AG20443 (cell line): ENCODE results near the gene ADGB.
"Not testable (repeated sequence)": the region's sequence is repeated elsewhere in the genome, so short reads cannot be mapped to it uniquely, and the experiment has no call there.

ENCODE experiments used
- DNase-seq: peaks from one replicate; pipeline ENCODE4 v3.0.0; 2012; ENCODE audit warnings: low spot score, mixed read lengths

The ADGB gene

DNA sequence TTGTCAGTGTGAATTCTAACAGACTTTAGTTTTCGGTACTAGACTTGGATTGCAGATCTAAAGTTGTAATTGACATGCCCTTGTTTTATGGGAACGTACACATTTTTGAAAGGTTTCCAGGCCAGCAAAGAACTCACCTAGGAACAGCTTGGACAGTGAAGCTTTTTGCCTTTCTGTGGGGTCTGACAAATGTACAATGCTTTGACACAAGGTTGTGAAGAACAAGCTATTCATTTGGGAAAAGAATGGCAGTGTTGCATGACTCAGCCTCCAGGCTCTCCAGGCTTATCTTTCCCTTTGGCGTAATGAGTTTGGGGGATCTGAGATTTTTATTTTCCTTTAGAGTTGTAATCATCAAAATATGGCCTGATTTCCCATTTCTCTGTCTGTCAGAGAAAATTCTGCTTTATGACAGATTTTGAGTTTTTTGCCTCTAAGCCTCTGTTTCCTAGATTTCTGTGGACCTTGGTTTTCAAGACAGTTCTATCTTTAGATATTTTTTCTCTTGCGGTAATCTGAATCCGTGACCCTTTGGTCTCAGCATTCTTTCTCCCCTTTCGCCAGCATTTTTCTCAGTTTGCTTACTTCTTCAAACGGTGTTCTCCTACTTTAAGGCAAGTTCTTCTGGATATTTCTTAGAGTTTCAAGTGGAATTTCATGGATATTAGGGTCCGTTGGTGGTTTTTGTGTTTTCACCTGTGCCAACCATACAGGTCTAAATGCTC lies 221.0 kb downstream of the ADGB start:
- no peak for DNase-seq

DNA sequence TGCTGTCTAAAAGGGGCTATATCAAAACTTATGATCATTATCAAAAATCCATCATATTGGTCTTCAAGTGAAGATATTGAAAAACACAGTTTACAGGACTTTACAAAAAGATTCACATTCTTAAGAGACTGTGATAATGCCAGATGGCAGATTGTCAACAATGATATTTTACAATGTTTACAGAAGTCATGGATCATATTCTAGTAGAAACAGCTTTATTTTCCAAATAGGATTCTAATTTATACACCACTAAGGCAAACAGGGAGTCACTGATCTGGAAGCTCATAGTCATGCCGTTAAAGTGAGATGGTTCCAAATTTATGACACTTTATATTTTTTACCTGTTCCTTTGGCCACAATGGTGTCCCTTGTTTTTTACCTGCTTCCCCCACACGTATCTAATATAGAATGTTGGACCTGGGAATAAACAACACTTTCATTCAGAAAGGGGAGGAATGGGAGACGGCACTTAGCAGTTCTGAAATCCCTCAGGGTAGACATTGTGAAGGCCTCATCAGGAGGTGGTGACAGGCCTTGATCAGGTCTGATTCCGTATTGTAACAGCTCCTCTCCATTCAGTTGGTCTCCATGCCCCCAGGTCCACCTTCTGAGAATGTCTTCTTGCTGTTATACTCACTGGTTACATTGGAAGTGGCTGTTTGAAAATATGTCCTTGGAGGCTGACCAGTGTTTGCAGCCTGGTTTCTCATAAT lies 228.6 kb downstream of the ADGB start:
- DNase-seq = no peak

DNA sequence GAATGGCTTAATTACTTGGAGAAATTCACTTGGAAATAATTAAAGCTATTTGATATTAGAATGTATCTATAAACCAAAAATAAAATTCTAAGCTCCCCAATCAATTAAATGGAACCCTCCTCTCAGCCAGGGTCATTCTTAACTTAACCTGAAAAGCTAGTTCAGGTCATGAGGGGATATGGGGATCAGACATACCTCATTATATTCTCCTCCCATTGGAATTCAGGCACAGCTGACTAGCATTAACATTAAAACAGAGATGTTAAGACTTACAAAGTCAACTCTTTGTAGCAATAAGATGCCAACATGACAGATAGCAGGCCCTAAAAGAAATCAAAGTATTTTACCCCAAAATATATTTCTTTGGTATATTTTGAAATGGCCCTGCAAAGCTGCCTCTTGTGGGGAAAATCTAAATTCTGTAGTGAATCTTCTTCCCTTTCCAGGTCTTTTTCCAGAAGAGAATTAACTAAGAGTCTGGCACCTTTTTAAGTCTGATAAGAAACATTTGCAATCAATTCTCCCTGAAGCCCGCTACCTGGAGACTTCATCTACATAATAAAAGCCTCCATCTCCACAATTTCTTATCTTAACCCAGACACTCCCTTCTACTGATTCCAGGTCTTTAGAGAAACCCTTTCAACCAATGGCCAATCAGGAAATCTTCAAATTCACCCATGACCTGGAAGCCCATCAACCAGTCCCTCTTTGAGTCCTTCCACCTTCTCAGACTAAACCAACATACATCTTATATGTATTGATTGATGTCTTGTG lies 231.2 kb downstream of the ADGB start:
- no peak for DNase-seq

DNA sequence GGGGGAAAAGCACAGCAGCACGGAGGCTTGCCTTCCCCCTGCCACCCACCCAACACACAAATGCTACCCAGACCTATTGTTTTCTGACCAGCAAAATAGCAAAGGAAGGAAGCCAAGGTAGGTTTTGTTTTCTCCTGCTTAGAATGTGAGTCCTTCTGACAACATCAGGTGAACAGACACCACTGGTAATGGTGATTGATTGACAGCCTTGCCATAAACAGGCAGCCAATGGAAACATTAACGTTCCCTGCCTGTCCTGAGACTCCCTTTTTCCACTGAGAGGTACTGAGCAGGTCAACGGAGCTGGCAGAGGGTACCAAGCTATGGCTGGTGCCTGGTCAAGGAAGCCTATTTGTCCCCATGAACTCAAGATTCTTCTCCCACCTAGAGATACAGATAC lies 234.4 kb downstream of the ADGB start:
- DNase-seq = no peak

DNA sequence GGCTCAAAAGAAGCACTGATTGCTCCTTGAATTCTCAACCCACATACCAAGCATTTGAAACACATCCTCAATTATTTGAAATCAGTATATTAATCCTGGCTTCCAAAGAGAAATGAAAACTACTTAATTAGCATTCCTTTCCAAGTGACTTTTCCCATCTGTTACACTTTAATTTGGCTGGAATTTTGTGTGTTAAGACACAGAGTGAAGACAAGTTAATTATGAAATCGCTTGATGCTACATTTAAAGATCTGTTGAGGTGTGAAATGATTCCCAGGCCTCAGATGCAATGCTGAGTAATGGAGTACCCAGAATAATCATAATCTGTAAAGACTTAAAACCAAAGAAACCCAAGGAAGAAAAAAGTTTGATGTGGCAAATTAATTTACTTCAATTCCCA lies 241.4 kb downstream of the ADGB start:
- no peak for DNase-seq

DNA sequence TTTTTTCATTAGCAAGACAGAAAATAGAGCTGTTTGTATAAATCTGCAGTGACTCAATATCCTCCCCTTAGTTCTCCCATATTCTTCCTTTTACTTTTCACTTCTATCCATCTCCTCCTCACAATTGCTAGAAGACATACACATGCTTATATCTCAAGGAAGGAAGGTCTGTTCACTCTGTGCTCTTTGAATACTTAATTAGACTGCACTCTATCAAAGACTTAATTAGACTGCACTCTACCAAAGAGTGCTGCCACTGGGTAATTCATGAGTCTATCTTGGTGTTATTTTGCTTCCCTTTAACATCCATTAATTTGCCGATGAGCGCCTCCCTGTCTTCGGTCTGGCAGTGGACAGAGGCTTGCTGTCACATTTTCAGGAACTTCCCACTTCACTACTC lies 241.9 kb downstream of the ADGB start:
- DNase-seq = no peak

DNA sequence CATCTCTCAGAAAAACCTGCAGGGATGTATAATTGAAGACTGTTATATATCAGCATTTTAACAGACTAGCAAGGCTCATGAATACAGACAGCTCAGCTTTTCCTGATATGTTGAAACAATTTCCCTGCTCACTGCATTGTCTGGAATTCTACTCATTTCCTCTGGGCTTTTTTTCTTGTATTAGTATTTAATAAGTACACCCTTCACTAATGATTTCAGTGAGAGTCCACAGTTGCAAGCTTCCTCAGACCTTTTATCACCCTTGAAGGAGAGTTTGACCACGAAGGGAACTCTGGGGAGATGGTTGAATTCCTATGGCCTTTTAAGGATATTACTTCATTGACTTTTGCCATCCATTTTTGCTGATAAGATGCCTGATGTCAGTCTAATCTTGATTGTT lies 248.7 kb downstream of the ADGB start:
- no peak for DNase-seq

DNA sequence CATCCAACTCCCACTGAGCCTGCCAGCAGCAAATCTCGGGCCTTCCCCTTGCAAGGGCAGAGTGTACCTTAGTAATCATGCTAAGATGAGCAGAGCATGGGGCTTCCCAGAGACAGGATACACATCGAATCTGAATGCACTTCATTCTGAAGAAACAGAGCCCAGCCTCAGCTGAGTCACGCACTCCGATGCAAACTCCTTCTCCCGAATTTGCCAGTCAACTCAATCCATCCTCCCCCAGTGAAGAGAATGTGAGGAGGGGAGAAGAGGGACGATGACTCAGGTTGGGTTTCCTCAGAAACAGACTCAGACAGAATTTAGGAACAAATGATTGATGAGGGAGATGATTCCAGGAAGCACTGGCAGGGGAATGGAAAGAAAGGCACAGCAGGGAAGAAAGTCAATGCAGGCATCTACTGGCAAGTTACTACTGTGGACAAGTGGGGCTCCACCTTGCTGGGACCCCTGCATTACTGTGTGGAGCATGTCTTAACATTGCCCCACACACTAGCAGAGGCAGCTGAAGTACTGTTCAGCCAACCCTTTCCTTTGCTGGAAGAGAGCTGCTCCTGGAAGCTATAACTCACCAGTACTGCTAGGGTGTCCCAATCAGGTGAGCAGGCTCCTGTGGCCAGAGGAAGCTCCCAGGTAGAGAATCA lies 251.6 kb downstream of the ADGB start:
- peak; percentile 35 for DNase-seq

DNA sequence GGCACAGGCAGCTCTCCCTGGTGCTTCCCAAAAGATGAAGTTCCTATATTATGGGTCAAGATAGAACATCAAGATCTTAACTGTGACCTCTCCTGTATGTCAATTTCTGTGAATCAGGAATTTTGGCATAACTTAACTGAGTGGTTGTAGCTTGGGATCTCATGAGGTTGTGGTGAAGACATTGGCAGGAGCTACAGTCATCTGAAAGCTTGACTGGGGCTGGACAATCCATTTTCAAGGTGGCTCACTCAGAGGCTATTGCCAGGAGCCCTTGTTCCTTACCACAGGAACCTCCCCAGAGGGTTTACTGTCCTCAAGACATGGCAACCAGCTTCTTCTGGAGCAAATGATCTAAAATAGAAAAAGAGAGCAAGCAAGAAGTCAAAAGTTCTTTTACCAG lies 252.2 kb downstream of the ADGB start:
- no peak for DNase-seq

DNA sequence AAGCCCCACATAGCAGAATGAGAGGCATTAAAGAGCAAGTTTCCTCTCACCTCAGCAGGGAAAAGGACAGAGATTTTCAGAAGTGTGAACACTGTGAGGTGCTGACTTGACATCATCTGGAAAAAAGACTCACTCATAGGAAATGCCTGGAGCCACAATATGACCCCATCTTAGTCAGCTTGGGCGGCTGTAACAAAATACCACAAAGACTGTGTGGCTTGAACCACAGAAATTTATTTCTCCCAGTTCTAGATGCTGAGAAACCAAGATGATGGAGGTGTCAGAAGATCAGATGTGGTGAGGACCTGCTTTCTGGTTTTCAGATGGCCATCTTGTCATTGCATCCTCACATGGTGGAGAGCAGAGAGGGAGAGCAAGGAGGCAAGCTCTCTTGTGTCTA lies 253.1 kb downstream of the ADGB start:
- peak; percentile 73 for DNase-seq

DNA sequence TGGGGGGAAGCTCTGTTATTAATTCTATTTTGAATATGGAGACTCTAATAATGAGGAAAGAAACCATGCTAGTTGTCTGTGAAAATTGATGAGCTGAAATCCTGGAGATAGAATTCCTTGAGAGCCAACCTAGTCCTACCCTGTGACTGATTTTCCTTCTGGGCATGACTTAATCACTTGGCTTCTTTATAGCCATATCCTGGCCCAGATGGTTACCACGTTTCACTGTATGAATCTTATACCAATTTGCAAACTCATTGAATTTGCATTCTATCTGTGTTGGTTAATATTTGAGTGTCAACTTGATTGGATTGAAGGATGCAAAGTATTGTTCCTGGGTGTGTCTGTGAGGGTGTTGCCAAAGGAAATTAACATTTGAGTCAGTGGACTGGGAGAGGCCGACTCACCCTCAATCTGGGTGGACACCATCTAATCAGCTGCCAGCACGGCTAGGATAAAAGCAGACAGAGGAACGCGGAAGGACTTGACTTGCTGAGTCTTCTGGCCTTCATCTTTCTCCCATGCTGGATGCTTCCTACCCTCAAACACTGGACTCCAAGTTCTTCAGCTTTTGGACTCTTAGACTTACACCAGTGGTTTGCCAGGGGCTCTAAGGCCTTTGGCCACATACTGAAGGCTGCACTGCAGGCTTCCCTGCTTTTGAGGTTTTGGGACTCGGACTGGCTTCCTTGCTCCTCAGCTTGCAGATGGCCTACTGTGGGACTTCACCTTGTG lies 255.9 kb downstream of the ADGB start:
- DNase-seq = not testable (repeated sequence)

DNA sequence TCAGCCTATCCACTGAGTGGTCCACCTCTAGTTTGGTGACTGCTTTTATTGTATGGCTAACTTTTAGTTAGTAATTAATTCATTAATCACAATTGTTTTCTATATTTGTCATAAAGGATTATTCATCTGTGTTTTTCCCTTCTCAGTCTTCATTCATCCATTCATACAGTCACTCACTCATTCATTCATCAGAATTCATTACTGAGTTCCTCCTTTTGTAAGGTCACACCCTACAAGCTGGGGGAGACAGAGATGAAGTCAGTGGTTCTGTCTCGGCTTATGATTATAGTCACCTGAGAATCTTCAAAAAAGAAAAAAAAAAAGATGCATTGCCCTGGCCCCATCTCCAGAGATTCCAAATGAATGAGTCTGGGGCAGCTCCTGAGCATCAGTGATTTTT lies 257.1 kb downstream of the ADGB start:
- DNase-seq = no peak

DNA sequence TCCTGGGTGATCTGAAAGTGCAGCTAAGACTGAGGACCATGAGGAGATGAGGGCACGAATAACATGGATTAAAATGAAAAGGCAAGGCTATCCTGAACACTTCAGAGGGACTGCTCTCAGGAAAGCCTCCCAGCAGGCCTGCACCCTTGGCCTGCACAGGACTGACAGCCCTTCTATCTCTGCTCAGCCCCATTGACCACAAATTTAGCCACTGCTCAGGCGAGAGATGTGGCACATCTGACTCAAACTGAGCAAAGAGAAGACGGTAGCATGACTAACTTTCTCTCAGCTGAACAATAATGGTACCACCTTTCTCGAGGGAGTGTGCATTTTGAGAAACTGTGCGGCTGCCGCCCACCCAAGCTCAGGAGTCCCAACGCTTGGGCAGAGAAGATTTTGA lies 257.5 kb downstream of the ADGB start:
- DNase-seq = no peak

DNA sequence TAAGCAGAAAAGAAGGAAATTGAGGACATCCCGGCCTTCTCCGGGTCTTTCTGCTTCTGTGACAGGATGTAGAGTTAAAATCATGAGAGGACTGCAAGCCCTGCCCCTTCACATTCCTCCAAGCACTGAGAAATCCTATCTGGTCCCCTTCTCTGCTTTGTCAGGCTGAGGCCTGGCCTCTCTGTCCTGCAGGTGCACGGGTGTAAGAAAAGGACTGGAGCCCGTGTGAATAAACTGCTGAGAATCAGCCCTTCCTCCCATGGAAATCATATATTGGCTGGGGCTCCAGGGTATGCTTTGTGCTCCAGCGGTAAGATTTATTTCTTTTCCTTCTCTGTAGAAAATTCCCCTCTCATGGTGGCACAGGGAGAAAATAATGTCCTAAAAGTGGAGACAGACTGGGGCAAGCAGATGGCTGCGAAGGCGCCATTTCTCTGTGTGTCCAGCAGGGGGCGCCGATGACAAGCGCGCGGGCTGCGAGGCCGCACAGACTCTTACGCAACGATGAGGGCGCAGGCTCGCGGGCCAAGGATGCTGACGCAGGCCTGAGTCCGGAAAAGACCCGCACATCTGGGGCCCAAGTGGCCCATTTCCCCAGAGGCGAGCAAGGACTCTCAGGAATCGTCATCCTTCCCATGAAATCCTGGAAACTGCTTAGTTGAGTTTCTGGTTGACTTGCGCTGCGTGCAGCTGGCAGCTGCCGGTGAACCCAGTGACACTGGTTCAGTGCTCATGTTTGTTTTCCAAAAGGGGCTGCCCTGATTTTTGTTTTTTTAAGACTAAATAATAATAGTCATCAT lies 258.6 kb downstream of the ADGB start:
- peak; percentile 94 for DNase-seq

DNA sequence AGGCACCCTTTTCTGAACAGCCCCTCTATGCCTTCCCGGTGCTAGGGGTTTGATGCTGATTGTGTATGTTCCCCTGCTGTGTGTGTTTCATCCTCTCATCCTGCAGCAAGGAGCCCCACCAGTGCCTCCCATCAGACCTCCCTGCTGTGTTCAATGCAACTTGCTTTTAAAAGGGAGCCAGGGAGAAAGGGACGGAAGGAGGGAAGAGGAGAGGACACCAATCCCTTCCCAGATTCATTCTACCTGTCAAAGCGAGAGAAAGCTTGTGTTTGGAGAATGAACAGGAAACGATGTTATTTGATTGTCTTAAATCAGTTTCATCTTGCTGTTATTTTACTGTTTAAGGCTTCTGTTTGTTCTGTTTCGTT lies 259.2 kb downstream of the ADGB start:
- DNase-seq = peak; percentile 35

DNA sequence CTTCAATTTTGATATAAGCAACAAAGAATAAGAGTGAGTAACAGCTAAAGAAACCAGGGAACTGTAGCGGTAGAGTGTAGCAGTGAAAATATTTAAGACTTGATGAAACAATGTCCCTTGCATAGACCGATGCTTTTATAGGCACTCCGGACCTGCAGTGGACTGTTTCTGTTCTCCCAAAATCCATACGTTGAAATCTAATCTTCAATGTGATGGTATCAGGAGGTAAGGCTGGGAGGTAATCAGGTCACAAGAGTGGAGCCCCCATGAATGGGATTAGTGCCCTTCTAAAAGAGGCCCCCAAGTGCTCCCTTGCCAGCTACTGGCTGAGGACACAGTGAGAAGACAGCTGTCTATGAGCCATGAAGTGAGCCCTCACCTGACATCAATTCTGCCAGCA lies 260.4 kb downstream of the ADGB start:
- DNase-seq = no peak

DNA sequence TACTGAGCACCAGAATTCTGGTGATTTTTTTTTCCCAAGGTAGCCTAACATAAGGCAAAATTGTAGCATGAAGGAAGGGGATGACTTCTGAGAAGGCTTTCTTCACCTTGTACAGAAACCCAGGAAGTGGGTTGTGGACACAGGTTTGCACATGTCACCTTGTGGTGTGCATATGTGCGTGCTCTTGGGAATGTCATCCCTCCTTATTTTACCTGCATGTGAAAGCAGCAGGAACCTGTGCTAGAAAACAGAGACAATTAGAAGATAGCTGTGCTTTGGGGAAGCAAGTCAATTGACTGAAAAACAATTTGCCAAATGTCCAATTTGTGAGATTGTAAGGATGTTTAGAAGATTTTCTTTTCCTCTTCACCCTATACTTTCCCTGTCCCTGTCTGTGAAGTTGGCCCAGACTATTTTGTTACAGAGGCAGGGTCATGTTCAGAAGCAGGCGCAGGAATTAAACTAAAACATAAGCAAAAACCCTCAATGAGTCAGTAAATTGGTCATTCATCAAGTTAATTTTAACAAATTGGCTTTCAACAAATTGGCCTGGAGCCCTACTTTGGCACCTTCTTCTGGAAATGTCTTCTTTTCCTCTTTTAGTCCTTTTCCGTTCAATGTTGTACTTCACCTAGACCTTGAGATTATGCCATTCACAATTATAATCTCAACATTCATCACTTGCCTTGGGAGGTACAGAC lies 261.2 kb downstream of the ADGB start:
- no peak for DNase-seq

DNA sequence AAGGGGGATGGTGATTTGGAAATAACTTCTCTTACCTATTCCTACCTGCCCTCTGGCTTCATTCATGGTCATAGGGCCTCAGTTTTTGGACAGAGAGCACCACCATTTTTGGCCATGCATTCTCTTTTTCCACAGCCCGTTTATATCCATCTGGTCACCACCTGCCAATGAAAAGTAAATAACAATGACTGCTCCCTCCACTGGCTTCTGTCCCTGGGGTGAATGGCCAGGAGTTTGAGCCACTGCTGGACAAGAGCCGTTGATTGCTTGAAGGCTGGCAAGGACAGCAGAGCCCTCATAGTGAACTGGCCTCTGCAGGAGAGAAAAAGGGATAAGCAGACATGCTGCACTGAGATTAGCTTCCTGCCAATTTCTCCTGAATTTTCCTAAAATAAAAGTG lies 261.8 kb downstream of the ADGB start:
- DNase-seq = no peak

DNA sequence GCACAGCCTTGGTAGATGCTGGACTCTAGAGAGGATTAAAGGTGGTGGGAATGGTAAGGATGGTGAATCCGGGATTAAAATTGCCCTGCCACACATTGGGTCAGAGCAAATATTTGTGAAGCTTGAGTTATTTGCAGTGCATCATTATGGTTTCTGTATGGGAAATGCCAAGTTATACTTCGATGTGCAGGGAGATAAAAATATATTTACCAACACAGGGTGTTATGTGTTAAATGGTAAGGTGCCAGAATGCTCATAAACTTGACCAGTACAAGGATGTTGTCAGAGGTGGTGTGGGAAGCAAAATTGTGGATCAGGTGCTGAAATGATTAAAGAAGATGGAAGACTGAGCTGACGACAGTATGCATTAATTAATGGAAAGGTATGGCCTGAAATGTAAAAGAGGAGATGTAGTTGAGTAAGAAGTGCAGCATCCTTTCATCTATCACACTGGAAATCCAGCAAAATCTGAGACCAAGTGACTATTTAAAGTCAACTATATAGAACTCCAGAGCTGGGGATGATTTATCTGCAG lies 262.3 kb downstream of the ADGB start:
- DNase-seq = no peak

DNA sequence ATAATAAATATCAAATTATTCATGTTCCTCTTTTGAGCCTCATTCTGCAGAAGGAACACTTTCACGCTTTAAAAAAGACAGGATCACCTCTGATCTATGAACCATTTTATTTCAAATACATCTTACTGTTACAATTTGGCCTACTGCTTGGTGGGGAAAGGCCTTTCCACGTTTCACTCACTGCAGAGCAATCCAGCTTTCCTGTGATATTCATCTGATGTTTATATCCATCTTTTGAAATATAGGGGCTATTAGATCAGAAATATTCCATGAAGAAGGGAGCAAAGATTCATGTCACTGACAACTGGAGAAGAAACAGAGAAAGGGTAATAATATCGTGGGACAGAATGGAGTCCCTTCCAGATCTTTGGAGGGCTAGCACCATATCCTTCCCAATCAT lies 262.9 kb downstream of the ADGB start:
- no peak for DNase-seq
